ENCODE measurements around the gene SIGLEC15.
"Not testable (repeated sequence)": the region's sequence is repeated elsewhere in the genome, so short reads cannot be mapped to it uniquely, and the experiment has no call there.

The SIGLEC15 gene

GRCh38 chr18:45818765-45819164 lies 6.7 kb upstream of the SIGLEC15 start:
- not testable (repeated sequence) for DNase-seq

- no peak for DNase-seq
These were observed 5.2 kb upstream of the SIGLEC15 start for GRCh38 chr18:45820106-45820745.

- DNase-seq = no peak
These were observed 4.4 kb upstream of the SIGLEC15 start for GRCh38 chr18:45821026-45821425.

GRCh38 chr18:45821711-45822110 lies 3.8 kb upstream of the SIGLEC15 start:
- no peak for DNase-seq

- no peak for DNase-seq
These were observed 609 bp downstream of the SIGLEC15 start for GRCh38 chr18:45826084-45826483.

GRCh38 chr18:45826716-45827115 lies 1.2 kb downstream of the SIGLEC15 start:
- not testable (repeated sequence) for DNase-seq

- no peak for DNase-seq
These were observed 3.7 kb downstream of the SIGLEC15 start for GRCh38 chr18:45828917-45829811.

- peak in 1 of 56 donors; percentile 55 for DNase-seq
These were observed 4.4 kb downstream of the SIGLEC15 start for GRCh38 chr18:45829855-45830254.

- no peak for DNase-seq
These were observed 5.4 kb downstream of the SIGLEC15 start for GRCh38 chr18:45830917-45831316.

GRCh38 chr18:45833846-45834245 lies 8.4 kb downstream of the SIGLEC15 start:
- no peak for DNase-seq

GRCh38 chr18:45834306-45834705 lies 8.8 kb downstream of the SIGLEC15 start:
- DNase-seq = no peak

GRCh38 chr18:45835057-45835636 lies 9.7 kb downstream of the SIGLEC15 start:
- no peak for DNase-seq

GRCh38 chr18:45836242-45837205 lies 11.0 kb downstream of the SIGLEC15 start:
- no peak for DNase-seq

- DNase-seq = peak in 1 of 56 donors; percentile 27
These were observed 12.0 kb downstream of the SIGLEC15 start for GRCh38 chr18:45837283-45838070.

GRCh38 chr18:45838302-45839070 lies 13.0 kb downstream of the SIGLEC15 start:
- peak in 1 of 56 donors; percentile 16 for DNase-seq

GRCh38 chr18:45839414-45840395 lies 14.2 kb downstream of the SIGLEC15 start:
- no peak for DNase-seq

- DNase-seq = no peak
These were observed 15.7 kb downstream of the SIGLEC15 start for GRCh38 chr18:45841060-45841764.

Data from nucleus accumbens (tissue), 56 donors.